Effector CD8-positive, alpha-beta T cell (primary cell): ENCODE data around the gene ZFAND3.

Experiments
- DNase-seq: peaks from one replicate; lab custom pipeline; 2025; lab: John Stamatoyannopoulos, UW

ZFAND3 gene

GRCh38 chr6:38134704-38135088 lies 315.2 kb downstream of the ZFAND3 start:
- DNase-seq: no peak

- DNase-seq: no peak
Observed at GRCh38 chr6:38136547-38136946, 317.0 kb downstream of the ZFAND3 start.

GRCh38 chr6:38137608-38138265 lies 318.2 kb downstream of the ZFAND3 start:
- DNase-seq: no peak

- DNase-seq: no peak
Observed at GRCh38 chr6:38138374-38138773, 318.8 kb downstream of the ZFAND3 start.

- no peak for DNase-seq
Observed at GRCh38 chr6:38141085-38141484, 321.6 kb downstream of the ZFAND3 start.

- DNase-seq: no peak
Observed at GRCh38 chr6:38141716-38142115, 322.2 kb downstream of the ZFAND3 start.

- no peak for DNase-seq
Observed at GRCh38 chr6:38142178-38142902, 322.8 kb downstream of the ZFAND3 start.

GRCh38 chr6:38143191-38144150 lies 323.9 kb downstream of the ZFAND3 start:
- DNase-seq: no peak

GRCh38 chr6:38144365-38144945 lies 324.9 kb downstream of the ZFAND3 start:
- DNase-seq: no peak

GRCh38 chr6:38146021-38146733 lies 326.6 kb downstream of the ZFAND3 start:
- no peak for DNase-seq

- no peak for DNase-seq
Observed at GRCh38 chr6:38146734-38147027, 327.2 kb downstream of the ZFAND3 start.

- DNase-seq: no peak
Observed at GRCh38 chr6:38148606-38149005, 329.1 kb downstream of the ZFAND3 start.

GRCh38 chr6:38149531-38149930 lies 330.0 kb downstream of the ZFAND3 start:
- DNase-seq: no peak

- no peak for DNase-seq
Observed at GRCh38 chr6:38150021-38150420, 330.5 kb downstream of the ZFAND3 start.

GRCh38 chr6:38150681-38151296 lies 331.3 kb downstream of the ZFAND3 start:
- DNase-seq: no peak

GRCh38 chr6:38151580-38152500 lies 332.3 kb downstream of the ZFAND3 start:
- DNase-seq: no peak

- no peak for DNase-seq
Observed at GRCh38 chr6:38152620-38153019, 333.1 kb downstream of the ZFAND3 start.

- no peak for DNase-seq
Observed at GRCh38 chr6:38153076-38153797, 333.7 kb downstream of the ZFAND3 start.

GRCh38 chr6:38153798-38154345 lies 334.3 kb downstream of the ZFAND3 start:
- no peak for DNase-seq
